Fibroblast of lung (primary cell): ENCODE measurements around the gene POTEJ.
"Not testable (repeated sequence)": the region's sequence is repeated elsewhere in the genome, so short reads cannot be mapped to it uniquely, and the experiment has no call there.

Source experiments
- CTCF ChIP-seq, 2 donors: IDR thresholded peaks in 1 of 2; conservative IDR thresholded peaks in 1 of 2; 1 replicate in 1 of 2; 2 replicates in 1 of 2; pipeline ENCODE4 v1.5.1; 2011 to 2012; ENCODE audit warnings: low read length in 2 of 2, control low read depth in 1 of 2, inconsistent platforms in 1 of 2, low read depth in 1 of 2, mild to moderate bottlenecking in 1 of 2
- EZH2 ChIP-seq: IDR thresholded peaks from 2 replicates; pipeline ENCODE4 v1.5.1; 2012; ENCODE audit warnings: low read length, control low read depth, mild to moderate bottlenecking; ENCODE audit errors: missing control alignments

GRCh38 chr2:130566165-130566564 lies 45.1 kb upstream of the POTEJ start:
- TF ChIP-seq CTCF (conservative IDR thresholded peaks at IDR 0.05 in 1 of 2, IDR thresholded peaks at IDR 0.05 in 1 of 2; ENCODE audit: low read depth in 1 of 2, low read length in 2 of 2); EZH2: not testable (repeated sequence)
